ENCODE data around the gene ZSCAN22. TPM values are rescaled to one million over a fixed set of nuclear protein-coding genes. Genes with fewer than 3 reads are reported as not detected.

ZSCAN22 gene
- total and polyA plus RNA-seq, 11 donors, result 0.65 to 3.1 (median 1.9) TPM

GRCh38 chr19:58315580-58315979, 11.2 kb upstream of the ZSCAN22 start:
- Histone ChIP-seq H3K4me3 (no peak overlapping the region), H3K36me3 (peaks cover 0 to 57% (median 51%) of the 10 kb centered on the region in 9 donors), H3K9me3 (no peaks in the 10 kb centered on the region), H3K27me3 (no peaks in the 10 kb centered on the region), H3K4me1 (peaks cover 0 to 1% (median 0%) of the 10 kb centered on the region in 12 donors), H3K27ac (no peak overlapping the region)
- intact Hi-C loops (cut with DNase I), result loop anchor here in 1 of 10 donors (10.0 kb wide), 1 partner anchor 291 kb away; no protein-coding TSS in a partner anchor
- WGBS, 4 donors, result 94 to 98% (median 95%) methylated on average over 2 of the region's 2 CpGs
- DNase-seq, result no peak
- TF ChIP-seq CTCF (IDR thresholded peaks at IDR 0.05) (no peak), POLR2A (IDR thresholded peaks at IDR 0.05) (no peak)
- ATAC-seq, result no peak

DNA sequence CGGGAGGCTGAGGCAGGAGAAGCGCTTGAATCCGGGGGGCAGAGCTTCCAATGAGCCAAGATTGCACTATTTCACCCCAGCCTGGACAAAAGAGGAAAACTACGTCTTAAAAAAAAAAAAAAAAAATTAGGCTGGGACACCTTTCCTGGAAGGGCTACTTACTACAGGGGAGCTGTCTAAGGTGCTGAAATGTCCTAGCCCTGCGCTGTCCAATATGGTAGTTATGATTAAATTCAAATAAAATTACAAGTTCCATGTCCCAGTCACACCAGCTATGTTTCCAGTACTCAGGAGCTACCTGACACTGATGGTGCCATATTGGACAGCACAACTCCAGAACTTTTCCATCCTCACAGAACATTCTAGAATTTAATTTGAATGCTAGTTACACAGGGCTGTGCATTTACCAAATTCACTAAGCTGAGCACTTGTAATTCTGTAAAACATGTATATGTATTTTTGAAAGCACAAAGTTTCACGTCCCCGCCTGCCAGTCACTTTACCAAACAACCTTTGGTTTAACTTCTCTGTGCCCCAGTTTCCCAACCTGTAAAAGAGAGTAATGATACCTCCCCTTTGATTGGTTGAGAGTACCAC, 9.2 kb upstream of the ZSCAN22 start:
- Histone ChIP-seq H3K36me3 (peaks cover 0 to 47% (median 40%) of the 10 kb centered on the region in 9 donors), H3K27ac (no peak overlapping the region), H3K4me1 (no peaks in the 10 kb centered on the region), H3K9me3 (no peaks in the 10 kb centered on the region), H3K27me3 (no peaks in the 10 kb centered on the region), H3K4me3 (no peak overlapping the region)
- intact Hi-C loops (cut with DNase I), result loop anchor here in 1 of 10 donors (10.0 kb wide), 1 partner anchor 293 kb away; no protein-coding TSS in a partner anchor
- ATAC-seq (peak in 1 of 4 donors; percentile 21), DNase-seq (no peak)
- no peak for TF ChIP-seq POLR2A (IDR thresholded peaks at IDR 0.05)
- TF ChIP-seq CTCF (IDR thresholded peaks at IDR 0.05), result no peak
- WGBS, 4 donors, result 56 to 66% (median 63%) methylated on average over 7 of the region's 7 CpGs

GRCh38 chr19:58318297-58318696, 8.5 kb upstream of the ZSCAN22 start:
- 78 to 92% (median 80%) methylated on average over 4 of the region's 4 CpGs for WGBS, 4 donors
- Histone ChIP-seq H3K4me1 (no peaks in the 10 kb centered on the region), H3K27ac (no peak overlapping the region), H3K4me3 (no peak overlapping the region), H3K9me3 (no peaks in the 10 kb centered on the region), H3K36me3 (peaks cover 0 to 40% (median 33%) of the 10 kb centered on the region in 9 donors), H3K27me3 (no peaks in the 10 kb centered on the region)
- intact Hi-C loops (cut with DNase I), result loop anchor here in 1 of 10 donors (10.0 kb wide), 1 partner anchor 293 kb away; no protein-coding TSS in a partner anchor
- TF ChIP-seq POLR2A (IDR thresholded peaks at IDR 0.05) (no peak), CTCF (IDR thresholded peaks at IDR 0.05) (no peak)
- ATAC-seq (no peak), DNase-seq (no peak)

GRCh38 chr19:58319241-58319640, 7.6 kb upstream of the ZSCAN22 start:
- Histone ChIP-seq H3K9me3 (no peaks in the 10 kb centered on the region), H3K4me3 (no peak overlapping the region), H3K27me3 (no peaks in the 10 kb centered on the region), H3K4me1 (no peaks in the 10 kb centered on the region), H3K27ac (no peak overlapping the region), H3K36me3 (peaks cover 0 to 31% (median 23%) of the 10 kb centered on the region in 9 donors)
- intact Hi-C loops (cut with DNase I), result loop anchor here in 1 of 10 donors (10.0 kb wide), 1 partner anchor 294 kb away; no protein-coding TSS in a partner anchor
- 90 to 95% (median 94%) methylated on average over 9 to 10 of the region's 10 CpGs for WGBS, 4 donors
- DNase-seq (no peak), ATAC-seq (no peak)
- TF ChIP-seq CTCF (IDR thresholded peaks at IDR 0.05) (no peak), POLR2A (IDR thresholded peaks at IDR 0.05) (no peak)

Measured in heart left ventricle (tissue), 16 donors.